Breast epithelium (tissue), 4 donors: ENCODE data around the gene CHEK1. TPM values are rescaled to one million over a fixed set of nuclear protein-coding genes. Genes with fewer than 3 reads are reported as not detected.

Source experiments
- DNase-seq, 2 donors: peaks; one replicate each; pipeline ENCODE4 v3.0.0-alpha.2; 2019; ENCODE audit warnings: low spot score in 2 of 2
- H3K27ac ChIP-seq, 2 donors: fragments of 200-600 bp; sonication (generic) in 1 of 2; one replicate each; pipeline ENCODE4 v1.5.1; 2016 to 2019; ENCODE audit warnings: mild to moderate bottlenecking in 1 of 2
- H3K27me3 ChIP-seq, 2 donors: fragments of 200-600 bp; sonication (generic) in 1 of 2; one replicate each; pipeline versions ENCODE4 v1.5.1 to v1.6.0; 2017 to 2019; ENCODE audit warnings: control low read depth in 1 of 2, mild to moderate bottlenecking in 1 of 2
- H3K36me3 ChIP-seq: fragments of 200-600 bp; one replicate; pipeline ENCODE4 v1.5.1; 2019
- H3K4me1 ChIP-seq, 2 donors: fragments of 200-600 bp; sonication (generic); one replicate each; pipeline ENCODE4 v1.5.1; 2016 to 2019; ENCODE audit warnings: control low read depth in 1 of 2
- H3K4me3 ChIP-seq, 3 donors: fragments of 200-600 bp; sonication (generic); 1 replicate in 2 of 3; 2 replicates in 1 of 3; pipeline ENCODE4 v1.5.1; 2016 to 2019; ENCODE audit warnings: mild to moderate bottlenecking in 3 of 3, moderate library complexity in 2 of 3
- H3K9me3 ChIP-seq, 2 donors: fragments of 200-600 bp; sonication (generic) in 1 of 2; one replicate each; pipeline ENCODE4 v1.5.1; 2016 to 2019; ENCODE audit warnings: control low read depth in 1 of 2
- POLR2A ChIP-seq: fragments of 450-650 bp; IDR thresholded peaks from one replicate; pipeline ENCODE4 v1.6.1; 2016; ENCODE audit warnings: antibody characterized with exemption, mild to moderate bottlenecking, moderate library complexity
- POLR2AphosphoS5 ChIP-seq, 3 donors: sonication (generic); formaldehyde crosslinking; IDR thresholded peaks; one replicate each; pipeline ENCODE4 v1.6.1; 2017; ENCODE audit warnings: antibody characterized with exemption in 3 of 3
- intact Hi-C: fragments of 100-400 bp; cut with DNase I; formaldehyde crosslinking; loops from one replicate; pipeline ENCODE4 v1.15.1; 2023; ENCODE audit warnings: low total_unique reads
- total RNA-seq, 3 donors: library from RNA; depleted of rRNA; stranded (reverse); fragments of >200 nt; gene quantifications; one replicate each; pipeline ENCODE4 v1.1.0, GENCODE V29; 2016
- TF ChIP-seq, protein P1 (sequence below), 3 donors: fragments of 450-650 bp; IDR thresholded peaks; one replicate each; pipeline ENCODE4 v1.5.1; 2016 to 2017; ENCODE audit warnings: antibody characterized with exemption in 3 of 3, mild to moderate bottlenecking in 3 of 3, moderate library complexity in 3 of 3

CHEK1 gene
- total RNA-seq, 3 donors from 2014 or later, result 3.1 to 6.6 (median 3.2) TPM

- Histone ChIP-seq H3K27me3 (no peaks in the 10 kb centered on the region), H3K36me3 (no peaks in the 10 kb centered on the region), H3K4me1 (no peaks in the 10 kb centered on the region), H3K9me3 (peaks cover 0 to 4% of the 10 kb centered on the region in 2 donors), H3K4me3 (no peak overlapping the region), H3K27ac (no peak overlapping the region)
- intact Hi-C loops, result no loop called here
- DNase-seq, result no peak
- no peak for TF ChIP-seq POLR2A
- TF ChIP-seq, protein P1, sequence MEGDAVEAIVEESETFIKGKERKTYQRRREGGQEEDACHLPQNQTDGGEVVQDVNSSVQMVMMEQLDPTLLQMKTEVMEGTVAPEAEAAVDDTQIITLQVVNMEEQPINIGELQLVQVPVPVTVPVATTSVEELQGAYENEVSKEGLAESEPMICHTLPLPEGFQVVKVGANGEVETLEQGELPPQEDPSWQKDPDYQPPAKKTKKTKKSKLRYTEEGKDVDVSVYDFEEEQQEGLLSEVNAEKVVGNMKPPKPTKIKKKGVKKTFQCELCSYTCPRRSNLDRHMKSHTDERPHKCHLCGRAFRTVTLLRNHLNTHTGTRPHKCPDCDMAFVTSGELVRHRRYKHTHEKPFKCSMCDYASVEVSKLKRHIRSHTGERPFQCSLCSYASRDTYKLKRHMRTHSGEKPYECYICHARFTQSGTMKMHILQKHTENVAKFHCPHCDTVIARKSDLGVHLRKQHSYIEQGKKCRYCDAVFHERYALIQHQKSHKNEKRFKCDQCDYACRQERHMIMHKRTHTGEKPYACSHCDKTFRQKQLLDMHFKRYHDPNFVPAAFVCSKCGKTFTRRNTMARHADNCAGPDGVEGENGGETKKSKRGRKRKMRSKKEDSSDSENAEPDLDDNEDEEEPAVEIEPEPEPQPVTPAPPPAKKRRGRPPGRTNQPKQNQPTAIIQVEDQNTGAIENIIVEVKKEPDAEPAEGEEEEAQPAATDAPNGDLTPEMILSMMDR (IDR thresholded peaks at IDR 0.05), result no peak
- TF ChIP-seq POLR2AphosphoS5 (IDR thresholded peaks at IDR 0.05), result no peak
Measured at GRCh38 chr11:125670172-125670571, 45.2 kb downstream of the CHEK1 start.

DNA sequence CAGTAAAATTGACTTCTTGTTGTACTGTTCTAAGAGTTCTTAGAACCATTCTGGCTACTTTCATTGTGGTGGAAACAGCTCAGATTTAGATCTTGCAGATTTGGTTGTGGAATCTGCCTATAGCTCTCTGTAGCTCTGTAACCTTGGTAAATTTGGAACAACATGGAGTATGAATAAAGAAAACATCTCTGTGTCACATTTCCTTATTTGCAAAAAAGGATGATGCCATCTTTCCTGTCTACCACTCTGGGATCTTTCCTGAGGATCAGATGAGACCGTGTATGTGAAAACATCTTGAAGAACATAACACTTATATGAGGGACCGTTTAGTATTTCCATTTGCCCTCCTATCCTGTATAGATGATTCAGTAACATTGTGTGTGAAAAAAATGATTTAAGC is 46.6 kb downstream of the CHEK1 start:
- no peak overlapping the region for H3K27ac ChIP-seq
- H3K4me3 ChIP-seq, result no peak overlapping the region
- intact Hi-C loops, result no loop called here
- H3K36me3 ChIP-seq, result no peaks in the 10 kb centered on the region
- TF ChIP-seq POLR2A (no peak), POLR2AphosphoS5 (IDR thresholded peaks at IDR 0.05) (no peak)
- TF ChIP-seq, protein P1 (IDR thresholded peaks at IDR 0.05), result no peak
- no peak for DNase-seq
- H3K27me3 ChIP-seq, result no peaks in the 10 kb centered on the region
- H3K9me3 ChIP-seq, result no peaks in the 10 kb centered on the region
- no peaks in the 10 kb centered on the region for H3K4me1 ChIP-seq

- Histone ChIP-seq H3K36me3 (no peaks in the 10 kb centered on the region), H3K27ac (no peak overlapping the region), H3K4me1 (no peaks in the 10 kb centered on the region), H3K4me3 (no peak overlapping the region), H3K27me3 (no peaks in the 10 kb centered on the region), H3K9me3 (no peaks in the 10 kb centered on the region)
- DNase-seq, result no peak
- no peak for TF ChIP-seq POLR2AphosphoS5 (IDR thresholded peaks at IDR 0.05)
- TF ChIP-seq, protein P1 (IDR thresholded peaks at IDR 0.05), result no peak
- no peak for TF ChIP-seq POLR2A
- intact Hi-C loops, result no loop called here
Measured at GRCh38 chr11:125674210-125674609, 49.2 kb downstream of the CHEK1 start.

- TF ChIP-seq POLR2A (no peak), POLR2AphosphoS5 (IDR thresholded peaks at IDR 0.05) (no peak)
- TF ChIP-seq, protein P1 (IDR thresholded peaks at IDR 0.05), result no peak
Measured at GRCh38 chr11:125675196-125675595, 50.2 kb downstream of the CHEK1 start.

GRCh38 chr11:125679397-125679796 is 54.4 kb downstream of the CHEK1 start:
- H3K27ac ChIP-seq, result no peak overlapping the region
- TF ChIP-seq POLR2A, result no peak
- TF ChIP-seq, protein P1 (IDR thresholded peaks at IDR 0.05), result no peak
- no peak for TF ChIP-seq POLR2AphosphoS5 (IDR thresholded peaks at IDR 0.05)
- H3K4me1 ChIP-seq, result no peaks in the 10 kb centered on the region
- intact Hi-C loops, result no loop called here
- no peaks in the 10 kb centered on the region for H3K9me3 ChIP-seq
- H3K4me3 ChIP-seq, result no peak overlapping the region
- no peaks in the 10 kb centered on the region for H3K27me3 ChIP-seq
- no peak for DNase-seq
- no peaks in the 10 kb centered on the region for H3K36me3 ChIP-seq

More at GRCh38 chr11:125675196-125675595, 50.2 kb downstream of the CHEK1 start:
- intact Hi-C loops, result no loop called here
- no peak for DNase-seq
- Histone ChIP-seq H3K9me3 (no peaks in the 10 kb centered on the region), H3K27me3 (no peaks in the 10 kb centered on the region), H3K4me1 (no peaks in the 10 kb centered on the region), H3K36me3 (no peaks in the 10 kb centered on the region), H3K4me3 (no peak overlapping the region), H3K27ac (no peak overlapping the region)
